Tibial nerve (tissue), 4 donors: ENCODE data around the gene HRH3. TPM values are rescaled to one million over a fixed set of nuclear protein-coding genes. Genes with fewer than 3 reads are reported as not detected.

Source experiments
- DNase-seq, 2 donors: peaks; one replicate each; pipeline ENCODE4 v3.0.0-alpha.2; 2019; ENCODE audit warnings: low spot score in 2 of 2
- H3K27ac ChIP-seq, 4 donors: fragments of 200-600 bp; sonication (generic) in 3 of 4; one replicate each; pipeline ENCODE4 v1.5.1; 2017 to 2019; ENCODE audit warnings: mild to moderate bottlenecking in 1 of 4
- H3K27me3 ChIP-seq, 2 donors: fragments of 200-600 bp; sonication (generic) in 1 of 2; one replicate each; pipeline versions ENCODE4 v1.5.1 to v1.6.0; 2017 to 2019
- H3K36me3 ChIP-seq, 3 donors: fragments of 200-600 bp; sonication (generic); one replicate each; pipeline ENCODE4 v1.5.1; 2018 to 2019
- H3K4me1 ChIP-seq, 4 donors: fragments of 200-600 bp; sonication (generic) in 3 of 4; one replicate each; pipeline ENCODE4 v1.5.1; 2017 to 2019
- H3K4me3 ChIP-seq, 4 donors: fragments of 200-600 bp; sonication (generic) in 3 of 4; one replicate each; pipeline ENCODE4 v1.5.1; 2017 to 2019; ENCODE audit warnings: mild to moderate bottlenecking in 1 of 4, moderate library complexity in 1 of 4
- H3K9me3 ChIP-seq, 4 donors: fragments of 200-600 bp; sonication (generic) in 3 of 4; one replicate each; pipeline ENCODE4 v1.5.1; 2017 to 2019
- CTCF ChIP-seq, 5 experiments: fragments of 200-600 bp in 3 of 5; fragments of 450-650 bp in 2 of 5; sonication (generic) in 3 of 5; IDR thresholded peaks; one replicate each; pipeline ENCODE4 v1.5.1; 2016 to 2019; ENCODE audit warnings: antibody characterized with exemption in 5 of 5, mild to moderate bottlenecking in 3 of 5, moderate library complexity in 2 of 5
- EP300 ChIP-seq, 2 donors: sonication (generic); formaldehyde crosslinking; IDR thresholded peaks; one replicate each; pipeline ENCODE4 v1.6.1; 2017; ENCODE audit warnings: antibody characterized with exemption in 2 of 2, mild to moderate bottlenecking in 1 of 2
- POLR2A ChIP-seq, 2 donors: fragments of 450-650 bp; IDR thresholded peaks; one replicate each; pipeline ENCODE4 v1.6.1; 2017; ENCODE audit warnings: antibody characterized with exemption in 2 of 2, mild to moderate bottlenecking in 2 of 2, moderate library complexity in 2 of 2
- WGBS, 2 donors: methylation state at CpG; one replicate each; pipeline ENCODE4 v1.1.5; 2018; 5-methylcytosine and 5-hydroxymethylcytosine counted together
- total RNA-seq, 4 donors: library from RNA; depleted of rRNA; stranded (reverse); fragments of >200 nt; gene quantifications; one replicate each; pipeline ENCODE4 v1.1.0, GENCODE V29; 2016

HRH3 gene
- total RNA-seq, 4 donors from 2014 or later: not detected

- DNase-seq: no peak
- 81 to 86% methylated on average over 15 to 17 of the region's 17 CpGs for WGBS, 2 donors
- Histone ChIP-seq H3K4me3 (no peak overlapping the region), H3K9me3 (no peaks in the 10 kb centered on the region), H3K27ac (no peak overlapping the region), H3K4me1 (peaks cover 0 to under 1% (median 0%) of the 10 kb centered on the region in 4 donors), H3K27me3 (peaks cover 0 to 90% of the 10 kb centered on the region in 2 donors), H3K36me3 (no peaks in the 10 kb centered on the region)
- TF ChIP-seq EP300 (IDR thresholded peaks at IDR 0.05) (no peak), CTCF (IDR thresholded peaks at IDR 0.05) (no peak)
Measured at GRCh38 chr20:62225820-62226635, 6.0 kb upstream of the HRH3 start.

- Histone ChIP-seq H3K27me3 (peaks cover 0 to 89% of the 10 kb centered on the region in 2 donors), H3K4me1 (peaks cover 0 to 9% (median 2%) of the 10 kb centered on the region in 4 donors)
- 83 to 85% methylated on average over 13 of the region's 13 CpGs for WGBS, 2 donors
Measured at GRCh38 chr20:62225026-62225425, 4.9 kb upstream of the HRH3 start.

GRCh38 chr20:62224113-62224855 lies 4.2 kb upstream of the HRH3 start:
- 53 to 63% methylated on average over 18 to 21 of the region's 21 CpGs for WGBS, 2 donors
- TF ChIP-seq CTCF (IDR thresholded peaks at IDR 0.05): no peak
- TF ChIP-seq EP300 (IDR thresholded peaks at IDR 0.05): no peak
- TF ChIP-seq POLR2A (IDR thresholded peaks at IDR 0.05): no peak
- no peak for DNase-seq

More at GRCh38 chr20:62225026-62225425, 4.9 kb upstream of the HRH3 start:
- Histone ChIP-seq H3K9me3 (no peaks in the 10 kb centered on the region), H3K27ac (no peak overlapping the region), H3K36me3 (no peaks in the 10 kb centered on the region), H3K4me3 (no peak overlapping the region)
- TF ChIP-seq CTCF (IDR thresholded peaks at IDR 0.05) (no peak), POLR2A (IDR thresholded peaks at IDR 0.05) (no peak), EP300 (IDR thresholded peaks at IDR 0.05) (no peak)
- no peak for DNase-seq

GRCh38 chr20:62223571-62223970 lies 3.5 kb upstream of the HRH3 start:
- H3K36me3 ChIP-seq: no peaks in the 10 kb centered on the region
- TF ChIP-seq EP300 (IDR thresholded peaks at IDR 0.05) (no peak), CTCF (IDR thresholded peaks at IDR 0.05) (no peak), POLR2A (IDR thresholded peaks at IDR 0.05) (no peak)
- DNase-seq: no peak
- H3K27ac ChIP-seq: no peak overlapping the region
- H3K4me3 ChIP-seq: no peak overlapping the region
- WGBS, 2 donors: 79% methylated on average over 9 of the region's 9 CpGs; no CpG with 5 or more reads in 1 of the 2 donors
- no peaks in the 10 kb centered on the region for H3K9me3 ChIP-seq
- H3K4me1 ChIP-seq: peaks cover 0 to 19% (median 4%) of the 10 kb centered on the region in 4 donors
- H3K27me3 ChIP-seq: peaks cover 0 to 94% of the 10 kb centered on the region in 2 donors

More at GRCh38 chr20:62224113-62224855, 4.2 kb upstream of the HRH3 start:
- Histone ChIP-seq H3K4me1 (peaks cover 0 to 13% (median 4%) of the 10 kb centered on the region in 4 donors), H3K27me3 (peaks cover 0 to 91% of the 10 kb centered on the region in 2 donors), H3K4me3 (no peak overlapping the region), H3K9me3 (no peaks in the 10 kb centered on the region), H3K27ac (no peak overlapping the region), H3K36me3 (no peaks in the 10 kb centered on the region)

GRCh38 chr20:62222972-62223371 lies 2.9 kb upstream of the HRH3 start:
- peaks cover 0 to 95% of the 10 kb centered on the region in 2 donors for H3K27me3 ChIP-seq

More at GRCh38 chr20:62222972-62223371, 2.9 kb upstream of the HRH3 start:
- H3K27ac ChIP-seq: no peak overlapping the region
- no peaks in the 10 kb centered on the region for H3K9me3 ChIP-seq
- 76 to 85% methylated on average over 7 to 11 of the region's 13 CpGs for WGBS, 2 donors
- H3K4me1 ChIP-seq: peaks cover 0 to 19% (median 4%) of the 10 kb centered on the region in 4 donors
- no peaks in the 10 kb centered on the region for H3K36me3 ChIP-seq
- no peak for DNase-seq
- no peak overlapping the region for H3K4me3 ChIP-seq
- no peak for TF ChIP-seq EP300 (IDR thresholded peaks at IDR 0.05)
- no peak for TF ChIP-seq CTCF (IDR thresholded peaks at IDR 0.05)
- TF ChIP-seq POLR2A (IDR thresholded peaks at IDR 0.05): no peak
